ES-I3 (cell line): ENCODE measurements around the gene PMPCB.

Experiments used
- H3K36me3 ChIP-seq: 2 replicates; pipeline ENCODE4 v1.6.1; 2013; ENCODE audit warnings: mild to moderate bottlenecking, low read length, control low read depth, moderate library complexity; ENCODE audit not compliant: insufficient read depth
- H3K4me1 ChIP-seq: 2 replicates; pipeline ENCODE4 v1.6.1; 2013; ENCODE audit warnings: mild to moderate bottlenecking, control low read depth, low read length; ENCODE audit not compliant: insufficient read depth
- H3K9ac ChIP-seq: 2 replicates; pipeline ENCODE4 v1.6.1; 2013; ENCODE audit warnings: low read depth, mild to moderate bottlenecking, low read length, moderate library complexity
- H3K9me3 ChIP-seq: 2 replicates; pipeline ENCODE4 v1.6.1; 2013; ENCODE audit warnings: mild to moderate bottlenecking, low read length, moderate library complexity; ENCODE audit not compliant: control insufficient read depth, insufficient read depth

Gene PMPCB

DNA sequence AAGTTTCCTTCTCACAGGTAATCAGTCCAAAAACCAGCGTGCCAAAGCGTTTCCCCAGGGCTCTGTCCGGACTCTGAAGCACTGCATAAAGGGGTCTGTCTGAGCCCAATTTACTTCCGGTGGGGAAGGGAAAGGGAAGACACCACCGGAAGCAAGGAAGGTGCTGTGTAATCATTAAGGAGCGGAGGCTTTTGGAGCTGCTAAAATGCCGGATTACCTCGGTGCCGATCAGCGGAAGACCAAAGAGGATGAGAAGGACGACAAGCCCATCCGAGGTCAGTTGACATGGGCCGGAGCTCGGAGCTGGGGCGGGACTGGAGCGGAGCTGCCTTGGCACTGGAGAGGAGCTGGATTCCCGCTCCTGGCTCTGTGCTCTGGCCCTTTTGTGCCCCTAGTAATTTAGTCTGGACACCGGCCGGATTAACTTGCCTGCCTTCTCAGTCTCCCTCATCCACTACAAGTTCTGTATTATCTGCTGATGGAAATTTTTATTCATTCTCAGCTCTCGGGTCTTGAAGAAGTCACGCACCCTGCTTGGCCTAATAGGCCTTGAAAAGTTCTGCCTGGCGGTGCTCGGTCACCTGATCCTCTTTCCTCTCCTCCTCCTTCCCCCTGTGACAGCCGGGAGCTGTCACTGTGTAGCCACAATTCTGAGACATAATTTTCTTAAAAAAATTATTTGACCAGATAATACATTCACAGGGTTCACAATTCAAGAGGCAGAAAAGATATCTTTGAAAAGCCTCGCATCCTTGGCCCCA lies 50.5 kb downstream of the PMPCB start, which contains the start of gene PSMC2:
Gene PSMC2 (plus strand): TSS at position 137 of the 761 bp plus-strand sequence. CDS start 69 bp downstream, at position 206.
- peaks cover 4% of the 10 kb centered on the region; the same call in 1 of the 2 replicates for H3K4me1 ChIP-seq
- H3K9ac ChIP-seq = peak within 1 kb of the TSS; percentile 95
- H3K9me3 ChIP-seq = no peaks in the 10 kb centered on the region
- no peaks in the 10 kb centered on the region; the same call in 1 of the 2 replicates for H3K36me3 ChIP-seq

DNA sequence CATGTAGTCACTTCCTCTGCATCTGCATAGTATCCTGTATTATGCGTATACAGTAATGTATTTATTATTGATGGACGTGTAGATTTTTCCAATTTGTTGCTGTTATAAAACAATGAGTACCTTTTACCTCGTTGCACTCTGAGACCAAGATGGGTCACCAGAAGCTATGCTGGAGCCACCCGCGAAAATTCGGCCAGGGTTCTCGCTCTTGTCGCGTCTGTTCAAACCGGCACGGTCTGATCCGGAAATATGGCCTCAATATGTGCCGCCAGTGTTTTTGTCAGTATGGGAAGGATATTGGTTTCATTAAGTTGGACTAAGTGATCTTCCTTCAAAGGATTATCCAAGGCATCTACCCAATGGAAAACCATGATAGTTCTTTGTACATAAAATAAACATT lies 51.2 kb downstream of the PMPCB start:
- Histone ChIP-seq H3K9me3 (no peaks in the 10 kb centered on the region), H3K9ac (peak overlapping the region; percentile 95; the same call in 1 of the 2 replicates), H3K36me3 (no peaks in the 10 kb centered on the region; the same call in 1 of the 2 replicates), H3K4me1 (peaks cover 1% of the 10 kb centered on the region; the same call in 1 of the 2 replicates)

DNA sequence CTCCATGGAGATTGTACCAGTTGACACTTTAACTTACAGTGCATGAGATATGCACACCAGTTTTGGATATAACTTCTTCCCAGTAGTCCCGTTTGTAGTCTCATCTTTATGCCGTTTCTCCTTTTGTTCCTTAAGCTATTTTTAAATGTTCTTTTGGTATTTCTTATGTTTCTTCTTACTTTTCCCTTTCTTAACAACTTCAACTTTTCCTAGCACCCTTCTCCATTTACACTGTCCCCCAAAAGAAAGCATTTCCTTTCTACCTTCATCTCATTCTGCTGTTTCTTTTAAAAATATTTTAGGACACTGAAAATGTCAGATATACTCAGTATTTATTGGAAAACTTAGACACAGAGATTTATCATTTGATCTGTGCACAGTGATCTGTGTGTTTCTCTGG lies 51.7 kb downstream of the PMPCB start:
- Histone ChIP-seq H3K9ac (peak overlapping the region; percentile 95; the same call in 1 of the 2 replicates), H3K36me3 (no peaks in the 10 kb centered on the region; the same call in 1 of the 2 replicates), H3K9me3 (no peaks in the 10 kb centered on the region), H3K4me1 (no peaks in the 10 kb centered on the region)

DNA sequence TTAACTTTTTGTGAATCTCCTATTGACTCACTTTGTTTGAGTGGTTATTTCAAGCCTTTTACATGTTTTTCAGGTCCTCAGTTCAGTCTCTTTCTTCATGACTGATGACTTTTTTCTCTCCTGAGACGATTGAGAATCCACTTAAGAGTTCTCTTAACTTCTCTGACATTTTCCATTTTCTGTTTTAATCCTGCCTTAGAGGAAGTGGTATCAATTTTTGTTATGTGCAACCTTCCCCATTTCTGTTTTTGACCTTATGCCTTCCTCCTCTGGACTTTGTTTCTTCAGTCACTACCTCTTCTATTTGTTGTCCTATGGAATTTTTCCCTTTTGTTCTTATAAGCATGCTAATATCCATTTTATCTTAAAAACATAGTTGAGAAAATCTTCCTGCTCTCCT lies 52.6 kb downstream of the PMPCB start:
- no peak overlapping the region for H3K9ac ChIP-seq
- no peaks in the 10 kb centered on the region for H3K4me1 ChIP-seq
- H3K36me3 ChIP-seq = no peaks in the 10 kb centered on the region; the same call in 1 of the 2 replicates
- no peaks in the 10 kb centered on the region for H3K9me3 ChIP-seq
